ENCODE measurements around the gene ANXA2R. TPM values are rescaled to one million over a fixed set of nuclear protein-coding genes. Genes with fewer than 3 reads are reported as not detected.

The ANXA2R gene
- total and polyA plus RNA-seq, 2 experiments from 2014 or later, result 0.93 to 4.5 TPM

DNA sequence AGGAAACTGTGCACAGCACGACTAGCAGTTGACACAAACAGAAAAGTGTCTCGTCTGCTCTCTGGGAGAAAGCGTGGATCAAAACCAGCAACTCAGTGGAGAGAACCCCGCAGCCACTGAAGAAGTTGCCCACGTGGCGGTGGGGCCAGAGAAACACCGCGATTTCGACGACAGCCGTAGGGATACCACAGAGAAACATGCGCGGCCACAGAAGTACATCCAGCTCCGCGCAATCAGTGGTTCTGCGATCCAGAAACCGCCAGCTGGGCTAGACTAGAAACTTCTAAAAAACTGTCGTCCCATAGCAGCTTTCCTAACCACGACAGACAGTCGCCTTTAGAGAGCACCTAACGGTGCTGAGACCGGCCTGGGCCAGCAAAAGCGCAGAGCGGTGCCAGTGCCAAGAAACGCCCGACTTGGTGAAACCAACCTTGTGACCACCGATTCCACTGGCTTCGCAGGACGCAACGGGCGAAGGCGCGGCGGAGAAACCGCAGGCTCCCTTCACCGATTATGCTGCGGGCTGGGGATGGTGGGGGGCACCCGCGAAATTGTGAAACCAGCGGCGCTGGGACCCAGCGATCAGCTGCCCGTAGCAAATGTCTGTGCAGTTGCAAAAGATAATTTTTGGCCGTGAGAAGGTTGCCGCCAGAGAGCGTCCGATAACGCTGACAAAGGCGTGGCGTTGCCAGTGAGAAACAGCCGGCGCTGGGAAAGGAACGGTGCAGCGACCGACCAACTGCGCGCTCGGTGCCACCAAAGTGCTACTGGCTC, 2.7 kb upstream of the ANXA2R start:
- H4K20me1 ChIP-seq (ENCODE audit: insufficient read depth, poor library complexity, severe bottlenecking), result no peaks in the 10 kb centered on the region
- TF ChIP-seq EZH2 (IDR thresholded peaks at IDR 0.05; ENCODE audit: borderline replicate concordance) (no peak), EZH2phosphoT487 (IDR thresholded peaks at IDR 0.05; ENCODE audit: low read depth, severe bottlenecking, unreplicated experiment) (no peak)
- TF ChIP-seq, protein P1, sequence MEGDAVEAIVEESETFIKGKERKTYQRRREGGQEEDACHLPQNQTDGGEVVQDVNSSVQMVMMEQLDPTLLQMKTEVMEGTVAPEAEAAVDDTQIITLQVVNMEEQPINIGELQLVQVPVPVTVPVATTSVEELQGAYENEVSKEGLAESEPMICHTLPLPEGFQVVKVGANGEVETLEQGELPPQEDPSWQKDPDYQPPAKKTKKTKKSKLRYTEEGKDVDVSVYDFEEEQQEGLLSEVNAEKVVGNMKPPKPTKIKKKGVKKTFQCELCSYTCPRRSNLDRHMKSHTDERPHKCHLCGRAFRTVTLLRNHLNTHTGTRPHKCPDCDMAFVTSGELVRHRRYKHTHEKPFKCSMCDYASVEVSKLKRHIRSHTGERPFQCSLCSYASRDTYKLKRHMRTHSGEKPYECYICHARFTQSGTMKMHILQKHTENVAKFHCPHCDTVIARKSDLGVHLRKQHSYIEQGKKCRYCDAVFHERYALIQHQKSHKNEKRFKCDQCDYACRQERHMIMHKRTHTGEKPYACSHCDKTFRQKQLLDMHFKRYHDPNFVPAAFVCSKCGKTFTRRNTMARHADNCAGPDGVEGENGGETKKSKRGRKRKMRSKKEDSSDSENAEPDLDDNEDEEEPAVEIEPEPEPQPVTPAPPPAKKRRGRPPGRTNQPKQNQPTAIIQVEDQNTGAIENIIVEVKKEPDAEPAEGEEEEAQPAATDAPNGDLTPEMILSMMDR (IDR thresholded peaks at IDR 0.05; ENCODE audit: poor library complexity), result peak; percentile 16
- WGBS (ENCODE audit: low lambda C conversion rate, missing lambda C conversion rate), result 2% methylated on average over 58 of the region's 58 CpGs
- peak overlapping the region; percentile 96 for H3K27ac ChIP-seq
- peaks cover 11% of the 10 kb centered on the region for H3K4me1 ChIP-seq (ENCODE audit: insufficient read depth)
- peak overlapping the region; percentile 55 for H2AFZ ChIP-seq
- peak; percentile 71 for DNase-seq (ENCODE audit: low spot score)
- H3K79me2 ChIP-seq, result peaks cover 28% of the 10 kb centered on the region
- H3K4me3 ChIP-seq, result peak overlapping the region; percentile 76
- peaks cover 5% of the 10 kb centered on the region for H3K27me3 ChIP-seq
- no peaks in the 10 kb centered on the region for H3K9me2 ChIP-seq (replicated peaks; ENCODE audit: insufficient read depth)
- H3K9me3 ChIP-seq (ENCODE audit: low read depth), result no peaks in the 10 kb centered on the region
- no peaks in the 10 kb centered on the region for H3K36me3 ChIP-seq (replicated peaks; ENCODE audit: insufficient read depth, low read depth)
- peak overlapping the region; percentile 95 for H3K4me2 ChIP-seq

DNA sequence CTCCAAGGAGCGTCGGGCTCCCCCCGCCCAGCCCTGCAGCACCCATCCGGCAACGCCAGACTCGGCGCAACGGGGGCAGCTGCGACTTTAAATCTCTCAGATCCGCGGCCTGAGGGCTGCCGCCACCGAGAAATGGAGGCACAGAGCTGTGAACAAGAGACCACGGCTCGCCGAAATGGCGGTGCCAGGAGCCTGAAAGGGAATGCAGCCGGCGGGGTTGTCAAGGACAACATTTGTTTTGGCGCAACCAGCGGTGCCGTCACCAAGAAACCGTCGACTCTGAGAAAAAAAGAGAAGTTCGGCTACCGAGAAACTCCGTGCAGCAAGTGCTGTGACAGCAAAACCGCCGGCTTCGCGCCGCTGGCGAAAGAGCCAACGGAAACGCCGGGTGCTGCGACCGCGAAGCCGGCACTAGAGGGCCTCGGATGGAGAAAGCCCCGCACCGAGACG, 2.1 kb upstream of the ANXA2R start:
- Histone ChIP-seq H3K9me2 (replicated peaks; ENCODE audit: insufficient read depth) (no peaks in the 10 kb centered on the region), H3K79me2 (peaks cover 34% of the 10 kb centered on the region), H2AFZ (peak overlapping the region; percentile 55), H3K4me1 (ENCODE audit: insufficient read depth) (peaks cover 11% of the 10 kb centered on the region), H4K20me1 (ENCODE audit: insufficient read depth, poor library complexity, severe bottlenecking) (no peaks in the 10 kb centered on the region), H3K4me3 (peak overlapping the region; percentile 76), H3K4me2 (peak overlapping the region; percentile 95), H3K9me3 (ENCODE audit: low read depth) (no peaks in the 10 kb centered on the region), H3K27ac (peak overlapping the region; percentile 96), H3K27me3 (peaks cover 11% of the 10 kb centered on the region), H3K36me3 (replicated peaks; ENCODE audit: insufficient read depth, low read depth) (no peaks in the 10 kb centered on the region)
- TF ChIP-seq, protein P1 (IDR thresholded peaks at IDR 0.05; ENCODE audit: poor library complexity), result peak; percentile 22
- no peak for TF ChIP-seq EZH2phosphoT487 (IDR thresholded peaks at IDR 0.05; ENCODE audit: low read depth, severe bottlenecking, unreplicated experiment)
- peak; percentile 4 for TF ChIP-seq EZH2 (IDR thresholded peaks at IDR 0.05; ENCODE audit: borderline replicate concordance)
- whole genome bisulfite sequencing (ENCODE audit: low lambda C conversion rate, missing lambda C conversion rate), result 1% methylated on average over 37 of the region's 44 CpGs
- DNase-seq (ENCODE audit: low spot score), result peak; percentile 77

DNA sequence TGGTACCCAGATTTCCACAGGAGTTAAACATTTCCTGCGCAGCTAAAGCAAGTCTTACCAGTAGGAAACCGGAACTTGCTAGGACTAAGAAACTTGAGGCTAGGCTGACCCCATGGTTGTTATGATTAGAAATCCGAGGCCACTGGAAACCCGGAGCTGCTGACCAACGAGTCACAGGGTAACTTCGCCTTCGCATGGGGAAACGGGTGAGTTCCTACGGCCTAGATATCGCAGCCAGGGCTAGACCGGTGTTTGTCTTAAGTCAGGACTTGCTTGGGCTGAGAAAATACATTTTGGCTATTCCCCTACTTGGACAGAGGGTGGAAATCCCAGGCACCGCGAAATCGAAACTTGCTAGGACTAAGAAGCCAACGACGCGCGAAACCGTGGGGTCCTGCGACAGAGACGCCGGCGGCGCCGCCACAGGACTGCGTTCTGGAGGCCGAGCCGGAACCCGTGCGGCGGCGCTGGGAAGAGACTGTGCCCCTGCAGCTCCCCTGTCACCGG, 1.6 kb upstream of the ANXA2R start:
- peaks cover 16% of the 10 kb centered on the region for H3K27me3 ChIP-seq
- WGBS (ENCODE audit: low lambda C conversion rate, missing lambda C conversion rate), result 2% methylated on average over 29 of the region's 33 CpGs
- peaks cover 39% of the 10 kb centered on the region for H3K79me2 ChIP-seq

More for the DNA sequence above, 1.6 kb upstream of the ANXA2R start:
- Histone ChIP-seq H3K4me2 (peak overlapping the region; percentile 95), H4K20me1 (ENCODE audit: insufficient read depth, poor library complexity, severe bottlenecking) (no peaks in the 10 kb centered on the region), H3K36me3 (replicated peaks; ENCODE audit: insufficient read depth, low read depth) (no peaks in the 10 kb centered on the region), H3K4me1 (ENCODE audit: insufficient read depth) (peaks cover 11% of the 10 kb centered on the region), H2AFZ (peak overlapping the region; percentile 55), H3K9me3 (ENCODE audit: low read depth) (no peaks in the 10 kb centered on the region), H3K4me3 (peak overlapping the region; percentile 76), H3K27ac (peak overlapping the region; percentile 96), H3K9me2 (replicated peaks; ENCODE audit: insufficient read depth) (no peaks in the 10 kb centered on the region)
- DNase-seq (ENCODE audit: low spot score), result peak; percentile 73
- TF ChIP-seq EZH2phosphoT487 (IDR thresholded peaks at IDR 0.05; ENCODE audit: low read depth, severe bottlenecking, unreplicated experiment), result no peak
- TF ChIP-seq EZH2 (IDR thresholded peaks at IDR 0.05; ENCODE audit: borderline replicate concordance), result peak; percentile 12
